H9 (cell line): ENCODE data around the gene INVS. TPM values are rescaled to one million over a fixed set of nuclear protein-coding genes. Genes with fewer than 3 reads are reported as not detected.

Experiments used
- DNase-seq: peaks from one replicate; pipeline ENCODE4 v3.0.0-alpha.2; 2017
- H2AFZ ChIP-seq: one replicate; pipeline ENCODE4 v1.6.1; 2013; ENCODE audit warnings: mild to moderate bottlenecking, low read length, control low read depth, moderate library complexity
- H2AK5ac ChIP-seq: 2 replicates; pipeline ENCODE4 v1.6.1; 2013; ENCODE audit warnings: low read length, control low read depth, mixed read lengths; ENCODE audit not compliant: insufficient read length
- H2BK120ac ChIP-seq: one replicate; pipeline ENCODE4 v1.6.1; 2013; ENCODE audit warnings: low read depth, mild to moderate bottlenecking, low read length, control low read depth, inconsistent platforms; ENCODE audit not compliant: poor library complexity, severe bottlenecking
- H2BK12ac ChIP-seq: 2 replicates; pipeline ENCODE4 v1.6.1; 2013; ENCODE audit warnings: low read length, control low read depth, mixed read lengths, low read depth; ENCODE audit not compliant: insufficient read length
- H2BK15ac ChIP-seq: 2 replicates; pipeline ENCODE4 v1.6.1; 2013; ENCODE audit warnings: low read depth, low read length, control low read depth
- H2BK20ac ChIP-seq: one replicate; pipeline ENCODE4 v1.6.1; 2013; ENCODE audit warnings: low read depth, mild to moderate bottlenecking, low read length, control low read depth, inconsistent platforms; ENCODE audit not compliant: poor library complexity, severe bottlenecking
- H2BK5ac ChIP-seq: 2 replicates; pipeline ENCODE4 v1.6.1; 2013; ENCODE audit warnings: low read length, control low read depth, mixed read lengths; ENCODE audit not compliant: insufficient read length
- H3K14ac ChIP-seq: 2 replicates; pipeline ENCODE4 v1.6.1; 2013; ENCODE audit warnings: low read length, control low read depth; ENCODE audit not compliant: insufficient read depth
- H3K18ac ChIP-seq: 2 replicates; pipeline ENCODE4 v1.6.1; 2013; ENCODE audit warnings: low read depth, mild to moderate bottlenecking, mixed read lengths, low read length, control low read depth; ENCODE audit not compliant: insufficient read length
- H3K23ac ChIP-seq: 2 replicates; pipeline ENCODE4 v1.6.1; 2013; ENCODE audit warnings: low read length, control low read depth, mixed read lengths, low read depth; ENCODE audit not compliant: insufficient read length
- H3K23me2 ChIP-seq: 2 replicates; pipeline ENCODE4 v1.6.1; 2013; ENCODE audit warnings: low read depth, mild to moderate bottlenecking, mixed read lengths, low read length, control low read depth; ENCODE audit not compliant: insufficient read length, poor library complexity, severe bottlenecking
- H3K27ac ChIP-seq: 2 replicates; pipeline ENCODE4 v1.5.1; 2013; ENCODE audit warnings: low read length, control low read depth, mixed read lengths, low read depth; ENCODE audit not compliant: insufficient read length
- H3K27me3 ChIP-seq: 2 replicates; pipeline ENCODE4 v1.6.1; 2013; ENCODE audit warnings: low read length, control low read depth, inconsistent platforms; ENCODE audit not compliant: insufficient read depth
- H3K4ac ChIP-seq: 2 replicates; pipeline ENCODE4 v1.6.1; 2013; ENCODE audit warnings: low read depth, mild to moderate bottlenecking, control low read depth, inconsistent platforms, low read length, moderate library complexity
- H3K4me1 ChIP-seq: 2 replicates; pipeline ENCODE4 v1.6.1; 2013; ENCODE audit warnings: low read length, control low read depth, inconsistent platforms; ENCODE audit not compliant: insufficient read depth
- H3K4me2 ChIP-seq: 2 replicates; pipeline ENCODE4 v1.6.1; 2013; ENCODE audit warnings: low read length, control low read depth, mixed read lengths; ENCODE audit not compliant: insufficient read length, insufficient read depth
- H3K56ac ChIP-seq: 2 replicates; pipeline ENCODE4 v1.6.1; 2013; ENCODE audit warnings: low read depth, mild to moderate bottlenecking, mixed read lengths, low read length, control low read depth; ENCODE audit not compliant: insufficient read length
- H3K79me1 ChIP-seq: 2 replicates; pipeline ENCODE4 v1.6.1; 2013; ENCODE audit warnings: low read depth, mild to moderate bottlenecking, moderate library complexity, low read length, control low read depth, inconsistent platforms; ENCODE audit not compliant: insufficient read depth, poor library complexity, severe bottlenecking
- H3K79me2 ChIP-seq: 2 replicates; pipeline ENCODE4 v1.6.1; 2013; ENCODE audit warnings: low read length, control low read depth, inconsistent platforms; ENCODE audit not compliant: insufficient read depth
- H3K9ac ChIP-seq: 2 replicates; pipeline ENCODE4 v1.6.1; 2013; ENCODE audit warnings: low read length, control low read depth, mixed read lengths; ENCODE audit not compliant: insufficient read length; ENCODE audit errors: extremely low read depth
- H3K9me3 ChIP-seq: one replicate; pipeline ENCODE4 v1.6.1; 2013; ENCODE audit warnings: low read depth, low read length, inconsistent platforms; ENCODE audit not compliant: control insufficient read depth
- H3T11ph ChIP-seq: one replicate; pipeline ENCODE4 v1.6.1; 2013; ENCODE audit warnings: mild to moderate bottlenecking, low read length, control low read depth, inconsistent platforms
- H4K20me1 ChIP-seq: one replicate; pipeline ENCODE4 v1.6.1; 2013; ENCODE audit not compliant: control insufficient read depth, insufficient read length, insufficient read depth
- H4K5ac ChIP-seq: 2 replicates; pipeline ENCODE4 v1.6.1; 2013; ENCODE audit warnings: low read depth, mild to moderate bottlenecking, mixed read lengths, low read length, control low read depth; ENCODE audit not compliant: insufficient read length
- H4K8ac ChIP-seq: replicated peaks from 2 replicates; pipeline ENCODE4 v1.6.1; 2013; ENCODE audit warnings: low read length, control low read depth, mixed read lengths, low read depth; ENCODE audit not compliant: insufficient read length
- H4K91ac ChIP-seq: 2 replicates; pipeline ENCODE4 v1.6.1; 2013; ENCODE audit warnings: low read depth, mild to moderate bottlenecking, moderate library complexity, mixed read lengths, low read length, control low read depth; ENCODE audit not compliant: insufficient read length
- H3K27ac Mint-ChIP-seq, 3 experiments: 2 replicates in 2 of 3; 3 replicates in 1 of 3; pipeline ENCODE4 v1.8.0; 2020 to 2021; ENCODE audit warnings: mixed read lengths in 3 of 3, mild to moderate bottlenecking in 1 of 3, moderate library complexity in 1 of 3
- H3K27me3 Mint-ChIP-seq: 2 replicates; pipeline ENCODE4 v1.8.0; 2021; ENCODE audit warnings: low read depth, mild to moderate bottlenecking, moderate library complexity, mixed read lengths
- H3K36me3 Mint-ChIP-seq, 3 experiments: 2 replicates in 2 of 3; 3 replicates in 1 of 3; pipeline ENCODE4 v1.8.0; 2020 to 2021; ENCODE audit warnings: low read depth in 3 of 3, mixed read lengths in 3 of 3; ENCODE audit not compliant: insufficient read depth in 1 of 3
- H3K4me1 Mint-ChIP-seq, 2 experiments: 2 replicates each; pipeline ENCODE4 v1.8.0; 2020; ENCODE audit warnings: mixed read lengths in 2 of 2
- H3K4me3 Mint-ChIP-seq, 2 experiments: 2 replicates in 1 of 2; 3 replicates in 1 of 2; pipeline ENCODE4 v1.8.0; 2020 to 2021; ENCODE audit warnings: mild to moderate bottlenecking in 2 of 2, mixed read lengths in 2 of 2, moderate library complexity in 1 of 2
- H3K9me3 Mint-ChIP-seq, 2 experiments: 2 replicates in 1 of 2; 3 replicates in 1 of 2; pipeline ENCODE4 v1.8.0; 2020; ENCODE audit warnings: mild to moderate bottlenecking in 2 of 2, mixed read lengths in 2 of 2, moderate library complexity in 1 of 2
- CTCF ChIP-seq: fragments of 200-600 bp; sonication (generic); conservative IDR thresholded peaks from 3 replicates; pipeline ENCODE4 v1.8.0; 2021; ENCODE audit warnings: antibody characterized with exemption, mild to moderate bottlenecking
- WGBS: extraction: QIAGEN DNeasy Blood & Tissue Kit; methylation state at CpG from one replicate; pipeline ENCODE4 v1.1.7; 2013; ENCODE audit warnings: missing lambda C conversion rate, low lambda C conversion rate, mixed read lengths; ENCODE audit not compliant: insufficient read length; ENCODE audit errors: extremely low coverage; 5-methylcytosine and 5-hydroxymethylcytosine counted together
- total RNA-seq: library from RNA; stranded (reverse); gene quantifications from 2 replicates; pipeline ENCODE4 v1.2.1, GENCODE V29; 2021

INVS gene
- total RNA-seq, 1 experiment from 2014 or later = 7.5 TPM

DNA sequence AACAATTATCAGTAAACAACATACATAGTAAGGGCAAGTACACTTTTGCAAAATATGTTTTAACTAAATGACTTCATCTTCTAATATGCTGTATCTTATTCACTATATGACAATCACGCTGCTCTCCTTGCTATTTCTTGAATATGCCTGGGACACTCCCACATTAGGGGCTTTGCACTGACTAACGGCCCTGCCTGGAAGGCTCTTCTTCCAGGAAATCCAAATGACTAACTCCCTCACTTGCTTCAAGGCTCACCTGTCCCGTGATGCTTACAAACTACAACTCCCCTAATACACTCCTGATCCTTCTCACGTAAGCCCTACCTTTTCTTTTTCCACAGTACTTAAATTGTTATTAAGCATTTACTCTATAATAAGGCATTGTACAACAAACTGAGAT lies 10.8 kb upstream of the INVS start:
- Histone ChIP-seq H2BK120ac (no peak overlapping the region), H4K8ac (no peak overlapping the region), H3K4ac (no peak overlapping the region), H3T11ph (no peak overlapping the region), H3K56ac (no peak overlapping the region), H3K14ac (no peak overlapping the region), H3K27ac (no peak overlapping the region), H3K4me2 (no peak overlapping the region), H3K79me2 (peaks cover 1% of the 10 kb centered on the region; the same call in 1 of the 2 replicates), H3K9me3 (no peaks in the 10 kb centered on the region), H3K9ac (no peak overlapping the region), H3K27me3 (no peaks in the 10 kb centered on the region), H2BK15ac (no peak overlapping the region), H4K5ac (no peak overlapping the region), H2AK5ac (no peak overlapping the region), H3K23me2 (no peaks in the 10 kb centered on the region), H2BK5ac (no peak overlapping the region), H3K4me1 (peaks cover 2% of the 10 kb centered on the region; the same call in 1 of the 2 replicates), H2BK12ac (no peak overlapping the region), H2BK20ac (no peak overlapping the region), H3K23ac (no peak overlapping the region), H4K91ac (no peak overlapping the region), H4K20me1 (no peaks in the 10 kb centered on the region), H3K18ac (no peak overlapping the region), H2AFZ (no peak overlapping the region), H3K79me1 (no peaks in the 10 kb centered on the region)
- H3K27me3 Mint-ChIP-seq = no peaks in the 10 kb centered on the region
- no peak for TF ChIP-seq CTCF
- WGBS = no CpG with 5 or more reads among the region's 4 CpGs
- H3K36me3 Mint-ChIP-seq = no peaks in the 10 kb centered on the region
- no peak for DNase-seq
- no peaks in the 10 kb centered on the region for H3K9me3 Mint-ChIP-seq
- H3K4me3 Mint-ChIP-seq = no peak overlapping the region
- H3K4me1 Mint-ChIP-seq = peaks cover 16 to 26% of the 10 kb centered on the region in 2 experiments
- H3K27ac Mint-ChIP-seq = peak overlapping the region in 2 of 3 experiments; percentile 2 to 32; a peak in 2 of 7 replicates
